MM.1S (cell line): ENCODE results near the gene JUND.

Experiments used
- DNase-seq: peaks from one replicate; pipeline ENCODE4 v3.0.0-alpha.2; 2015
- H2AFZ ChIP-seq: fragments of 300-600 bp; sonication (generic); 2 replicates; pipeline ENCODE4 v1.6.0; 2016; ENCODE audit warnings: antibody characterized with exemption, low read length
- H3F3A ChIP-seq: fragments of 300-600 bp; sonication (generic); 2 replicates; pipeline ENCODE4 v1.6.1; 2016; ENCODE audit warnings: mild to moderate bottlenecking, antibody characterized with exemption, low read length, moderate library complexity, mixed read lengths; ENCODE audit not compliant: insufficient read depth
- H3K27ac ChIP-seq: fragments of 300-600 bp; sonication (generic); 2 replicates; pipeline ENCODE4 v1.5.1; 2016; ENCODE audit warnings: mild to moderate bottlenecking, low read length
- H3K27me3 ChIP-seq: fragments of 300-600 bp; sonication (generic); replicated peaks from 2 replicates; pipeline ENCODE4 v1.6.0; 2016; ENCODE audit warnings: low read length; ENCODE audit not compliant: insufficient read depth
- H3K36me3 ChIP-seq: fragments of 300-600 bp; sonication (generic); replicated peaks from 2 replicates; pipeline ENCODE4 v1.6.1; 2016; ENCODE audit warnings: mild to moderate bottlenecking, low read length, mixed read lengths; ENCODE audit not compliant: insufficient read depth
- H3K4me1 ChIP-seq: fragments of 300-600 bp; sonication (generic); 2 replicates; pipeline ENCODE4 v1.6.1; 2016; ENCODE audit warnings: low read length, mixed read lengths
- H3K4me2 ChIP-seq: fragments of 300-600 bp; sonication (generic); 2 replicates; pipeline ENCODE4 v1.6.0; 2016; ENCODE audit warnings: low read depth, low read length
- H3K4me3 ChIP-seq: fragments of 300-600 bp; sonication (generic); 2 replicates; pipeline ENCODE4 v1.5.1; 2016; ENCODE audit warnings: low read length, mixed read lengths
- H3K79me2 ChIP-seq: fragments of 300-600 bp; sonication (generic); 2 replicates; pipeline ENCODE4 v1.6.1; 2016; ENCODE audit warnings: mixed run types, low read length, mixed read lengths
- H3K9ac ChIP-seq: fragments of 300-600 bp; sonication (generic); 2 replicates; pipeline ENCODE4 v1.6.1; 2016; ENCODE audit warnings: low read length, mixed read lengths
- H3K9me2 ChIP-seq: fragments of 300-600 bp; sonication (generic); replicated peaks from 2 replicates; pipeline ENCODE4 v1.6.1; 2016; ENCODE audit warnings: mild to moderate bottlenecking, low read length, mixed read lengths; ENCODE audit not compliant: insufficient read depth
- H3K9me3 ChIP-seq: fragments of 300-600 bp; sonication (generic); replicated peaks from 2 replicates; pipeline ENCODE4 v1.6.1; 2016; ENCODE audit warnings: mild to moderate bottlenecking, low read length, mixed read lengths; ENCODE audit not compliant: insufficient read depth
- H4K20me1 ChIP-seq: fragments of 300-600 bp; sonication (generic); 2 replicates; pipeline ENCODE4 v1.6.1; 2016; ENCODE audit warnings: mild to moderate bottlenecking, low read length, moderate library complexity, mixed read lengths; ENCODE audit not compliant: insufficient read depth
- EZH2 ChIP-seq: fragments of 300-600 bp; sonication (generic); optimal IDR thresholded peaks from 2 replicates; pipeline ENCODE3; 2017; ENCODE audit warnings: low read depth, mild to moderate bottlenecking, antibody characterized with exemption, low read length, mixed read lengths
- EZH2phosphoT487 ChIP-seq: fragments of 300-600 bp; sonication (generic); IDR thresholded peaks from 2 replicates; pipeline ENCODE4 v1.6.1; 2018; ENCODE audit warnings: antibody characterized with exemption, low read length
- TF ChIP-seq, protein P1 (sequence below): fragments of 300-600 bp; sonication (generic); IDR thresholded peaks from 2 replicates; pipeline ENCODE4 v1.5.1; 2016; ENCODE audit warnings: antibody characterized with exemption, low read length, mixed read lengths

Gene JUND

DNA sequence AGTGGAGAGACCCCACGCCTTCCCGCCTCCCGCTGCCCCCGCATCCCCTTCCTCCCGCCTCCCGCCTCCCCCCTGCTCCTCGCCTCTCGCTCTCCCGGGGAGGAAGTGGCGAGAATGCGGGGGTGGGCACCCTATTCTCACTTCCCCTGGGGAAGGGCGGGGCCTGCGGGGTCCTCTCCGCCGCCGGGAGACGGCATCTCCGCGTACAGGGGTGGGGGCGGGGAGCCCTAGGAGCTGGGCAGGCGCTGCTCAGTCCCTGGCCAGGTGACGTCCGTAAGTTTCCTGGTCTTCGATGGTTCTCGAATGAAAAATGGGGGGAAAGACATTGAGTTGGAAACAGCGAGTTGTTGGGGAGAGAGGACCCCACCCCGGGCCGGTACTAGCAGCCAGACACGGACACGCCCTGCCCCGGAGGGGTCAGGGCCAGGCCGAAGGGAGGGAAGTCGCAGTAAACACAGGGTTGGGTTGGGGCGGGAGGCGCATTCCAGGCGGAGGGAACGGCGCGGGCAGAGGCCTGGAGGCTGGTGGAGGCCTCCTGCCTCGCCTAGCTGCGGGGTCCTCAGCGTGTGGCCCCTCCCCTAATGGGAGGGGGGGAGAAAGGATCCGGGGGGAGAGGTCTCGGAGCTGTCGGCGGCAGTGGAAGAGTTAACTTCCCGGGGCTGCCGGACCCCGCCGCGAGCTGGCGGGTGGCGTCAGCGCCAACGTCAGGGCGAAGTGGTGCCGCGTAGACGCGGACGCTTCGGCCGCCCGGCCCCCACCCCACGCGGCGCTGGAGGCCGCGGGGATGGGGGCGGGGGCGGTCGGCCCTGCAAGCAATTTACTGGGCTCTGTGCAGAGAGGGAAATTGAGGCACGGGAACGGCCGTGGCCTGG lies 10.4 kb upstream of the JUND start:
- H3K79me2 ChIP-seq = no peaks in the 10 kb centered on the region
- peaks cover 61% of the 10 kb centered on the region for H3K27me3 ChIP-seq
- H2AFZ ChIP-seq = peak overlapping the region; percentile 84
- DNase-seq = no peak
- H3K4me1 ChIP-seq = peaks cover 18% of the 10 kb centered on the region
- H3K27ac ChIP-seq = no peak overlapping the region
- no peaks in the 10 kb centered on the region for H3K9me3 ChIP-seq
- H3K9ac ChIP-seq = peak overlapping the region; percentile 57
- H3K9me2 ChIP-seq = no peaks in the 10 kb centered on the region
- H4K20me1 ChIP-seq = no peaks in the 10 kb centered on the region
- TF ChIP-seq, protein P1, sequence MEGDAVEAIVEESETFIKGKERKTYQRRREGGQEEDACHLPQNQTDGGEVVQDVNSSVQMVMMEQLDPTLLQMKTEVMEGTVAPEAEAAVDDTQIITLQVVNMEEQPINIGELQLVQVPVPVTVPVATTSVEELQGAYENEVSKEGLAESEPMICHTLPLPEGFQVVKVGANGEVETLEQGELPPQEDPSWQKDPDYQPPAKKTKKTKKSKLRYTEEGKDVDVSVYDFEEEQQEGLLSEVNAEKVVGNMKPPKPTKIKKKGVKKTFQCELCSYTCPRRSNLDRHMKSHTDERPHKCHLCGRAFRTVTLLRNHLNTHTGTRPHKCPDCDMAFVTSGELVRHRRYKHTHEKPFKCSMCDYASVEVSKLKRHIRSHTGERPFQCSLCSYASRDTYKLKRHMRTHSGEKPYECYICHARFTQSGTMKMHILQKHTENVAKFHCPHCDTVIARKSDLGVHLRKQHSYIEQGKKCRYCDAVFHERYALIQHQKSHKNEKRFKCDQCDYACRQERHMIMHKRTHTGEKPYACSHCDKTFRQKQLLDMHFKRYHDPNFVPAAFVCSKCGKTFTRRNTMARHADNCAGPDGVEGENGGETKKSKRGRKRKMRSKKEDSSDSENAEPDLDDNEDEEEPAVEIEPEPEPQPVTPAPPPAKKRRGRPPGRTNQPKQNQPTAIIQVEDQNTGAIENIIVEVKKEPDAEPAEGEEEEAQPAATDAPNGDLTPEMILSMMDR = no peak
- TF ChIP-seq EZH2phosphoT487 (no peak), EZH2 (no peak)
- H3K4me2 ChIP-seq = peak overlapping the region; percentile 97
- H3K4me3 ChIP-seq = peak overlapping the region; percentile 60
- H3K36me3 ChIP-seq = no peaks in the 10 kb centered on the region
- no peaks in the 10 kb centered on the region for H3F3A ChIP-seq

DNA sequence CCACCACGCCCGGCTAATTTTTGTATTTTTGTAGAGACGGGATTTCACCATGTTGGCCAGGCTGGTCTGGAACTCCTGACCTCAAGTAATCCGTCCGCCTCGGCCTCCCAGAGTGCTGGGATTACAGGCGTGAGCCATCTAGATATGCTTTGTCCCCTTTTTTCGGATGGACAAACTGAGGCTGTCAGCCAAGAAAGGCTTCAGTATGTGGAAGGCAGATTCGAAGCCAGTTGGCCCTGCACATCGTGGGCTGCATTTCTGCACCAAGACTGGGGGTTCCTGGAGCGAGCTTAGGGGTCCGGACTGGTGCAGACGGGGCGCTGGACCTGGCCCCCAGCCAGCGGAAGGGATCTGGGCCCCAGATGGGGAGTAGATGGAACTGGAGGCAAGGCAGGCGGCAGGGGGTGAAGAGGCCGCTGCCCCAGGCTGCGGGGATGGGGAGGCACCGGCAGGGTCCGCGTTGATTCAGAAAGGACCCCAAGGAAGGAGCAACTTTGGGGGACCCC lies 9.7 kb upstream of the JUND start:
- H4K20me1 ChIP-seq = no peaks in the 10 kb centered on the region
- H3K4me2 ChIP-seq = peak overlapping the region; percentile 97; the same call in 1 of the 2 replicates
- H3K4me1 ChIP-seq = peaks cover 18% of the 10 kb centered on the region
- H3K27me3 ChIP-seq = peaks cover 62% of the 10 kb centered on the region
- H3K27ac ChIP-seq = no peak overlapping the region
- DNase-seq = no peak
- H3K79me2 ChIP-seq = no peaks in the 10 kb centered on the region
- H3F3A ChIP-seq = no peaks in the 10 kb centered on the region
- H3K9ac ChIP-seq = no peak overlapping the region
- TF ChIP-seq, protein P1 = no peak
- TF ChIP-seq EZH2 (no peak), EZH2phosphoT487 (no peak)
- no peak overlapping the region for H3K4me3 ChIP-seq
- no peak overlapping the region for H2AFZ ChIP-seq
- H3K9me3 ChIP-seq = no peaks in the 10 kb centered on the region
- no peaks in the 10 kb centered on the region for H3K9me2 ChIP-seq
- no peaks in the 10 kb centered on the region for H3K36me3 ChIP-seq

DNA sequence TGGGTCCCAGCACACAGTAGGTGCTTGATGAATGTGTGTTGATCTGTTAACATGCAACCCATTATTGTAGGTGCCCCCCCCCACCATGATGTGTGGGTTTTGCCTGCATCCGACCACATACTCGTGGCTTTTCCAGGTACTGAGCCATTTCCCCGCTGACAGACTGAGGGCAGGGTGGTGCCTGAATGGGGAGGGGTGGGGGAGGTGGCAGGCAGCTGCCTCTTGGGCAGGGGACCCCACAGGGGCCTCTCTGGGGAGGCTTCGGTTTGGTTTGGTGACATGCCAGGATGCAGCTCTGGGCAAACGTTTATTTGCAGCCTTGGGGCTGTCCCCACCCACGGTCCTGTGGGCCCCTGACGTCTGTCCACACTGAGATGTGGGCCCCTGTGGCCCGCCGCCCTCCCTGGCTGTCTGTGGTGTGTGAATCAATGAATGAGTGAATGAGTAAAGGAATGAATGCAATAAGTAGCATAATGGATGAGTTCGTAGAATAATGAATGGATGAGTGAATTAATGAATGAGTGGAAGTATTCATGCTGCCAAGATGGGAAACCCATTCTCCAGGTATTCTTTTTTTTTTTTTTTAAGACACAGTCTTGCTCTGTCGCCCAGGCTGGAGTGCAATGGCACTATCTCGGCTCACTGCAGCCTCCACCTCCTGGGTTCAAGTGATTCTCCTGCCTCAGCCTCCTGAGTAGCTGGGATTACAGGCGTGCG lies 9.0 kb upstream of the JUND start:
- Histone ChIP-seq H3K9me3 (no peaks in the 10 kb centered on the region), H3K9ac (no peak overlapping the region), H3K4me3 (no peak overlapping the region), H3K27me3 (peaks cover 62% of the 10 kb centered on the region), H4K20me1 (no peaks in the 10 kb centered on the region), H3K4me2 (no peak overlapping the region), H3K79me2 (no peaks in the 10 kb centered on the region), H3K36me3 (no peaks in the 10 kb centered on the region), H3K27ac (no peak overlapping the region), H3K4me1 (peaks cover 18% of the 10 kb centered on the region), H2AFZ (no peak overlapping the region), H3F3A (no peaks in the 10 kb centered on the region), H3K9me2 (no peaks in the 10 kb centered on the region)
- TF ChIP-seq, protein P1 = no peak
- TF ChIP-seq EZH2 (no peak), EZH2phosphoT487 (no peak)
- DNase-seq = no peak
